H1 (cell line): ENCODE data around the gene TNIP1.

Experiments
- CBX8 ChIP-seq: fragments of 300-800, 300-1000 bp; sonication (generic); IDR thresholded peaks from 2 replicates; pipeline ENCODE4 v1.7.1; 2016; ENCODE audit warnings: low read depth, low read length, borderline replicate concordance
- EZH2 ChIP-seq: fragments of 200-600 bp; sonication (generic); IDR thresholded peaks from 2 replicates; pipeline ENCODE4 v1.7.1; 2012; ENCODE audit warnings: low read depth, mild to moderate bottlenecking, moderate library complexity, low read length, inconsistent platforms; ENCODE audit not compliant: severe bottlenecking
- GABPA ChIP-seq: IDR thresholded peaks from 2 replicates; pipeline ENCODE4 v1.6.1; 2011; ENCODE audit warnings: mild to moderate bottlenecking, low read length, moderate library complexity, borderline replicate concordance; ENCODE audit not compliant: insufficient read depth
- POLR2A ChIP-seq, 2 experiments: IDR thresholded peaks; 1 replicate in 1 of 2; 2 replicates in 1 of 2; pipeline ENCODE4 v1.6.1; 2011; ENCODE audit warnings: low read depth in 2 of 2, low read length in 2 of 2, mild to moderate bottlenecking in 2 of 2; ENCODE audit errors: control extremely low read depth in 1 of 2
- POLR2AphosphoS5 ChIP-seq: IDR thresholded peaks from 2 replicates; pipeline ENCODE4 v1.6.1; 2011; ENCODE audit warnings: low read depth, low read length
- POU5F1 ChIP-seq: IDR thresholded peaks from 2 replicates; pipeline ENCODE4 v1.6.1; 2011; ENCODE audit warnings: low read depth, mild to moderate bottlenecking, low read length, moderate library complexity
- RAD21 ChIP-seq, 2 experiments: IDR thresholded peaks in 1 of 2; conservative IDR thresholded peaks in 1 of 2; 2 replicates each; pipeline ENCODE4 v1.6.1; 2011; ENCODE audit warnings: low read depth in 2 of 2, low read length in 2 of 2, improper control_type of control experiment in 1 of 2, inconsistent platforms in 1 of 2, mild to moderate bottlenecking in 1 of 2, moderate library complexity in 1 of 2
- SP2 ChIP-seq: IDR thresholded peaks from 2 replicates; pipeline ENCODE4 v1.6.1; 2012; ENCODE audit warnings: mild to moderate bottlenecking, low read length, inconsistent platforms
- SRF ChIP-seq: IDR thresholded peaks from 2 replicates; pipeline ENCODE4 v1.6.1; 2011; ENCODE audit warnings: mild to moderate bottlenecking, low read depth, low read length, moderate library complexity
- TAF1 ChIP-seq: IDR thresholded peaks from 2 replicates; pipeline ENCODE4 v1.6.1; 2011; ENCODE audit warnings: mild to moderate bottlenecking, low read depth, low read length
- TBP ChIP-seq: IDR thresholded peaks from 2 replicates; pipeline ENCODE4 v1.6.1; 2011; ENCODE audit warnings: low read depth, low read length, improper control_type of control experiment
- TCF12 ChIP-seq: IDR thresholded peaks from 2 replicates; pipeline ENCODE4 v1.6.1; 2011; ENCODE audit warnings: low read depth, mild to moderate bottlenecking, low read length
- TF ChIP-seq, protein P1 (sequence below), 3 experiments: IDR thresholded peaks; 1 replicate in 2 of 3; 2 replicates in 1 of 3; pipeline versions ENCODE4 v1.5.1 to v1.6.1; 2011; ENCODE audit warnings: low read length in 3 of 3, mild to moderate bottlenecking in 3 of 3, inconsistent platforms in 2 of 3, low read depth in 1 of 3, moderate library complexity in 1 of 3; ENCODE audit not compliant: insufficient read depth in 1 of 3; ENCODE audit errors: control extremely low read depth in 1 of 3
- TF ChIP-seq, protein P2 (sequence below): IDR thresholded peaks from 2 replicates; pipeline ENCODE4 v1.6.1; 2012; ENCODE audit warnings: inconsistent platforms

DNA sequence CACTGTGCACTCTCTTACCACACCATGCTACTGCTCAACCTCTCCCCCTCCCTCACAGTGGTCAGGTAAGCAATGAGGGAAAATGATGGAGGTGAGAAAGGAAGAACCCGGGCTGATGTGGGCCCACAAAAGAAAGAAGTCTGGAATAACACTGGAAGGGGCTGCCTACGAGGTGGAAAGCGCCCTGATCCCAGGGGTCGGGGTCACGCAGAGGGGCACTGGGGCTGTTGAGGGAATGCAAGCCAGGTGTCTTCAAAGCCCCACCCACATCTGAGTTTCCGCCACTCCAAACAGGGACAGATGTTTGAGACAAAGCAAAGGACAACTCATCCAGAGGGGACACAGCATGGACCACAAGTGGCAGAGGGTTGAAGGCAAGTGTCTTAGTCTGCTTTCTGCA is 4.2 kb downstream of the TNIP1 start:
- TF ChIP-seq GABPA (no peak), SP2 (no peak), POLR2A (IDR thresholded peaks at IDR 0.05; ENCODE audit: control extremely low read depth in 1 of 2, low read depth in 2 of 2, low read length in 2 of 2) (no peak), RAD21 (IDR thresholded peaks at IDR 0.05 in 1 of 2, conservative IDR thresholded peaks at IDR 0.05 in 1 of 2; ENCODE audit: low read depth in 2 of 2, low read length in 2 of 2) (no peak), SRF (no peak), TCF12 (no peak), CBX8 (no peak), TAF1 (no peak), TBP (no peak), POU5F1 (no peak), EZH2 (no peak), POLR2AphosphoS5 (no peak)
- TF ChIP-seq, protein P1, sequence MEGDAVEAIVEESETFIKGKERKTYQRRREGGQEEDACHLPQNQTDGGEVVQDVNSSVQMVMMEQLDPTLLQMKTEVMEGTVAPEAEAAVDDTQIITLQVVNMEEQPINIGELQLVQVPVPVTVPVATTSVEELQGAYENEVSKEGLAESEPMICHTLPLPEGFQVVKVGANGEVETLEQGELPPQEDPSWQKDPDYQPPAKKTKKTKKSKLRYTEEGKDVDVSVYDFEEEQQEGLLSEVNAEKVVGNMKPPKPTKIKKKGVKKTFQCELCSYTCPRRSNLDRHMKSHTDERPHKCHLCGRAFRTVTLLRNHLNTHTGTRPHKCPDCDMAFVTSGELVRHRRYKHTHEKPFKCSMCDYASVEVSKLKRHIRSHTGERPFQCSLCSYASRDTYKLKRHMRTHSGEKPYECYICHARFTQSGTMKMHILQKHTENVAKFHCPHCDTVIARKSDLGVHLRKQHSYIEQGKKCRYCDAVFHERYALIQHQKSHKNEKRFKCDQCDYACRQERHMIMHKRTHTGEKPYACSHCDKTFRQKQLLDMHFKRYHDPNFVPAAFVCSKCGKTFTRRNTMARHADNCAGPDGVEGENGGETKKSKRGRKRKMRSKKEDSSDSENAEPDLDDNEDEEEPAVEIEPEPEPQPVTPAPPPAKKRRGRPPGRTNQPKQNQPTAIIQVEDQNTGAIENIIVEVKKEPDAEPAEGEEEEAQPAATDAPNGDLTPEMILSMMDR (IDR thresholded peaks at IDR 0.05; ENCODE audit: control extremely low read depth in 1 of 3, insufficient read depth in 1 of 3, low read depth in 1 of 3, low read length in 3 of 3) = no peak
- TF ChIP-seq, protein P2, sequence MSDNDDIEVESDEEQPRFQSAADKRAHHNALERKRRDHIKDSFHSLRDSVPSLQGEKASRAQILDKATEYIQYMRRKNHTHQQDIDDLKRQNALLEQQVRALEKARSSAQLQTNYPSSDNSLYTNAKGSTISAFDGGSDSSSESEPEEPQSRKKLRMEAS = no peak
